SK-MEL-5 (cell line): ENCODE results near the gene ZFX. TPM values are rescaled to one million over a fixed set of nuclear protein-coding genes. Genes with fewer than 3 reads are reported as not detected.
"Not testable (repeated sequence)": the region's sequence is repeated elsewhere in the genome, so short reads cannot be mapped to it uniquely, and the experiment has no call there.

Experiments
- DNase-seq: peaks from one replicate; pipeline ENCODE4 v3.0.0-alpha.2; 2016; ENCODE audit warnings: low read depth, low spot score
- in situ Hi-C: cut with HindIII; loops from 2 replicates; pipeline ENCODE4 v1.10.0; 2016; ENCODE audit warnings: low sequenced_read_pairs, high pct_unique_total_duplicates, low pct_unique_long_range_greater_than_20kb
- polyA plus RNA-seq, 2 experiments: library from polyadenylated mRNA; depleted of rRNA; stranded (reverse); fragments of >200 nt; gene quantifications; 2 replicates each; pipeline ENCODE4 v1.2.3, GENCODE V29; 2015
- total RNA-seq: library from RNA; depleted of rRNA; stranded (reverse); fragments of >200 nt; shearing (Covaris generic); gene quantifications from 2 replicates; pipeline ENCODE4 v1.2.3, GENCODE V29; 2014; rRNA removed

ZFX gene
- total RNA-seq, result 21.8 and 24.8 TPM in 2 replicates
- polyA plus RNA-seq (2015; cell fraction: cytosol; rRNA removed), result 11.4 and 16.6 TPM in 2 replicates
- 16.8 and 22.5 TPM in 2 replicates for polyA plus RNA-seq (2015; cell fraction: nucleus; rRNA removed)

DNA sequence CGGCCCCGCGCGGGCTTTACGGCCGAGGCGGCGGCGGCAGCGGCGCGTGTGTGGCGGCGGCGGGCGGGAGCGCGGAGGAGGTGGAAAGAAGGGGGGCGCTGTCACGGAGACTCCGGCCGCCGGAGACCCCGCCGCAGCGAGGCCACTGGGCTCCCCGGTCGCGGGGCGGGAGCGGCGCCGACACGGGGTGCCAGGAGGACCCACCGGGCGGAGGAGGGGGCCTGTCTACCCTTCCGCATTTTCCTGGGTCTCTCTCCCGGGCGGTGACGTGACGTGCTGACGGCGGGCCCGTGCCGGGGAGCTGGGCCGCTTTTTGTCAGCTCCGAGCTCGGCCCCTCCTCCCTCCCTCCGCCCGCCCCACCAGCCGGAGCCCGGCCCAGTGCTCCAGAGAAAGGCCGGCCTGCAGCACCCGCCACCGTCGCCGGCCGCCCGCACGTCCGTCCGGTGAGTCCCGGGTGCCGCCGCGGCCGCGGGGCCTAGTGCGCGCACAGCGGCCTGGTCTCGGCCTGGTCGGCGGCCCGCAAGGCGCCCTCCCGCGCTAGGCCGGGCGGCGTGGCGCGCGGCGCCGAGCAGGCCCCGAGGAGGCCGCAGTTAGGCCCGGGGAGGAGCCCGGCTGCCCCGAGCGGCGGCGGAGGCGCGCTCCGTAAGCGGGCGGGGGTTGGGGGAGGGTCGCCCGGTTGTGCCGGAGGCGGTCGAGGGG is at the start of gene ZFX:
TSS of gene ZFX (plus strand) at position 379 of the 700 bp plus-strand sequence. CDS start 23,014 bp downstream, outside the sequence.
- in situ Hi-C loops, result no loop called here
- DNase-seq, result peak; percentile 50

DNA sequence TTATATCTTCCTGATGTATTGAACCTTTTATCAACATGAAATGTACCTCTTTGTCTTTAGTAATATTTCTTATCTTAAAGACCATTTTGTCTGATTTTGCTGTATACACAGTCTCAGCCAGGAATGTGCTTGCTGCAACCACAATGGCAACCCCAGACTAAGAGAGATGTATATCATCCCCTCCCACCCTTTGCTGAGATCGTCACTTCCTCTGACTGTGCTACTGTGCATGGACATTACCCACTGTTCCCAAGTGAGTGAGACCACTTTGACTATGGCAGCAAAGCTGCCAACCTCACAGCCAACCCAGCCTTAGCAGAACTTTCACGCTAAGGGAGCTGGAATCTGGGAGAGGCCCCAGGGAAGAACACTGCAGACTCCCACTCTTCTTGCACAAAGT is 48.8 kb upstream of the ZFX start:
- in situ Hi-C loops, result no loop called here

GRCh38 chrX:24110069-24110468 is 39.5 kb upstream of the ZFX start:
- no peak for DNase-seq
- in situ Hi-C loops, result no loop called here

More for the DNA sequence above, 48.8 kb upstream of the ZFX start:
- DNase-seq, result peak; percentile 2

DNA sequence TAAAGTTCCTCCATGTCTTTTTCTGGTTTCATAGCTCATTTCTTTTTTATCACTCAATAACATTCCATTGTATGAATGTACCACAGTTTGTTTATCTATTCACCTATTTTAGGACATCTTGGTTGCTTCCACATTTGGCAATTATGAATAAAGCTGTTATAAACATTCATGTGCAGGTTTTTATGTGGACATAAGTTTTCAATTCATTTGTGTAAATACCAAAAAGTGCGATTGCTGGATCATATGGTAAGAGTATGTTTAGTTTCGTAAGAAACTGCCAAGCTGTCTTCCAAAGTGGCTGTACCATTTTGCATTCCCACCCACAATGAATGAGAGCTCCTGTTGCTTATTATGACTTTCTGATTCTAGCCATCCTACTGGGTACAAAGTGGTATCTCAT is 36.3 kb upstream of the ZFX start:
- in situ Hi-C loops, result no loop called here
- no peak for DNase-seq

- in situ Hi-C loops, result no loop called here
- peak; percentile 14 for DNase-seq
Measured at GRCh38 chrX:24117258-24117657, 32.3 kb upstream of the ZFX start.

DNA sequence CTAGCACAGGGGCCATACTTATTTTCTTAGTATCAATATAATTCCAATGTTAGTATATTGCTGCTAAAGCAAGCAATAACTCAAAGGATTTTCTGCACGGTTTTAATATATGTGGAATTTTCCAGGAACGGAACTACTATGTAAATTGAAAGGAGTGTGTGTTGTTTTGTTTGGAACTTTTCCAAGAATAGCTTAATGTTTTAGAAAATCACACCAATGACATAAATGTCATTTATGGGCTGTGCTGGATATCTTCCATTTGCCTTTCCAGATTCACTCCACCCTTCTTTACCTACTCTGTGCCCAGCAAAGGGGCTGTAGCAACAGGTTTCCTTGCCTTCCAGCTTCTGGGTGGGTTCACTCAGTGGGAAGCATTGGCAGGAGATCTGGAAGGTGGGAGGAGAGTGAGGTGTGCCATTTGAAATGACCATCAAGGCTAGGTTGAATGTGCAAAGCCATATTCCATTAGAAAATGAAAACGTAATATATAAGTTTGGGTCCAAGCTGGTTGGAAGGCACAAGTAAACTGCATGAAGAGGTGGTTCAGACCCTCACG is 25.2 kb upstream of the ZFX start:
- in situ Hi-C loops, result no loop called here
- DNase-seq, result no peak

GRCh38 chrX:24125028-24125612 is 24.4 kb upstream of the ZFX start:
- in situ Hi-C loops, result no loop called here
- DNase-seq, result no peak

- in situ Hi-C loops, result no loop called here
- DNase-seq, result no peak
Measured at GRCh38 chrX:24131476-24131875, 18.1 kb upstream of the ZFX start.

GRCh38 chrX:24133312-24133711 is 16.2 kb upstream of the ZFX start:
- in situ Hi-C loops, result no loop called here
- no peak for DNase-seq

DNA sequence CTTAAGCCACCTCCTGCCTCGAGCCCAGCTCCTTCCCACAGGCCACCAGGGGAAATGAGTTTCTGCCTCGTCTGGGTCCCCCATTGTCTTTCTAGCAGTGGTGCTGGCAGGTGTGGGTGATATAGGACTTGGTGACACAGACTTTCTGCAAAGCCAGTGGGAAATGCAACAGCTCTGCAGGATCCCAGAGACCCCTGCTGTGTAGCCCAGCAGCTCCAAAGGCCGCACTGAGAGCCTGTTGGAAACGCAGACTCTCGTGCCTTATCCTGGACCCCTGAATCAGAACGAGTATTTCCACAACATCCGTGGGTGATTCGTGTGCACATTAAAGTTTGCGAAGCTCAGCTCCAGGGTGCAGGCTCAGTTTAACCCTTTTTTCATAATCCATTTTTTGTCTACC is 13.8 kb upstream of the ZFX start:
- DNase-seq, in situ Hi-C loops: not testable (repeated sequence)

GRCh38 chrX:24137192-24137591 is 12.3 kb upstream of the ZFX start:
- DNase-seq, result no peak
- in situ Hi-C loops, result no loop called here

DNA sequence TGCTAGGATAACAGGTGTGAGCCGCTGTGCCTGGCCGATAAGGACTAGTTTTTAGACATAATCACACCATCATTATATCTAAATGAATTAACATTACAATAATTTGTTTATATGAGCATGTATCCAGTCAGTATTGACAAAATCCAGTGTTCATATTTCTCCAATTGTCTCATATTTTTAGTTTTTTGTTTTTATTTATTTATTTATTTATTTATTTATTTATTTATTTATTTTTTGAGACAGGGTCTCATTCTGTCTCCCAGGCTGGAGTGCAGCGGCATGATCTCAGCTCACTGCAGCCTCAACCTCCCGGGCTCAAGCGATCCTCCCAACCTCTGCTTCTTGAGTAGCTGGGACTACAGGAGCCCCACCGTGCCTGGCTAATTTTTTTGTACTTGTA is 5.5 kb upstream of the ZFX start:
- in situ Hi-C loops, DNase-seq: not testable (repeated sequence)

DNA sequence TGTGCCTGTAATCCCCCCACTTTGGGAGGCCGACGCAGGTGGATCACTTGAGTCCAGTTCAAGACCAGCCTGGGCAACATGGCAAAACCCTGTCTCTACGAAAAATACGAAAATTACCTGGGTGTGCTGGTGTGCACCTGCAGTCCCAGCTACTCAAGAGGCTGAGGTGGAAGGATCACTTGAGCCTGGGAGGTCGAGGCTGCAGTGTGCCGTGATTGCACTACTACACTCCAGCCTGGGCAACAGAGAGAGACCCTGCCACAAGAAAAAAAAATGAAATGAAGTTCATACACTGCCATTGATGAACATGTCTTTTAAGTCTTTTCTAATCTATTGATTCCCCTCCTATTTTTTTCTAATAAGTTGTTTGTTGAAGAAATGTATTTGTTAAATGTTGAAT is 5.0 kb upstream of the ZFX start:
- in situ Hi-C loops, result no loop called here
- DNase-seq, result no peak

DNA sequence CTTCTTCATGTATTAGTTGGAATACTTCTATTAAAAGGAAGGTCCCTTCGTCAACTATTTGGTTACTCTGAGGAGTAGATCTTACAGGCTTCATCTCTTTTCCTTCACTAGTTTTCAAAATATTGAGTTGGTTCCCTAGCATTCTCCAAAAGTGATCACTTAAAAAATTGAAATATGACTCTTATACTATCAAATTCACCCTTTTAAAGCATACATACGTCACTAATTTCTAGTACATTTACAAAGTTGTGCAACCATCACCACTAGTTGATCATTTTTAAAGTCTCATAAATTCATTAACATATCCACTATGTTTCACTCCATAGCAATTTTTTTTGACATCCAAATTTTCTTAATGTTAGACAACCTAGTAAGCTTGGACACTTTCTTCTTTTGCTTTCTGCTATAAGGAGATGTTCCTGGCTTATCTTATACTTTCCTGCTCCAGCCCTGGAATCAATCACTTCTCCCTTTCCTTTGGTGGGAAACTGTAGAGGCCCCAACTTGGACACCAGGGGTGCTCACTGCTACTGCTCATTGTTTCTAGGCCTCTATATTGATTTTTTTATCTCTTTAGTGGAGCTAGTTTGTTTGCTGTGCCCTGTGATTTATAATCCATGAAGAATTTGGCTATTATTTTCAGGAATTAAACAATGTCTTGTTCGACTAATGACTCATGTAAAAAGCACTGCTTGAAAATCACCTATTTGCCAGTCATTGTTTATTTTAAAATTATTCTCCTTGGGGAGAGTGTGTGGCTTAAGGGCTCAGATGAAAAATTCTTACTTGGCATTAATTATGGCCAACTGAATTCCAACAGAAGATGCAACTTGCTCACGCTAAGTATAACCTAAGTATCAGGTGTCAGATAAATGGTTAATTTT is 4.0 kb upstream of the ZFX start:
- DNase-seq, result peak; percentile 11
- in situ Hi-C loops, result no loop called here

GRCh38 chrX:24146283-24146949 is 3.1 kb upstream of the ZFX start:
- in situ Hi-C loops, result no loop called here
- peak; percentile 17 for DNase-seq

DNA sequence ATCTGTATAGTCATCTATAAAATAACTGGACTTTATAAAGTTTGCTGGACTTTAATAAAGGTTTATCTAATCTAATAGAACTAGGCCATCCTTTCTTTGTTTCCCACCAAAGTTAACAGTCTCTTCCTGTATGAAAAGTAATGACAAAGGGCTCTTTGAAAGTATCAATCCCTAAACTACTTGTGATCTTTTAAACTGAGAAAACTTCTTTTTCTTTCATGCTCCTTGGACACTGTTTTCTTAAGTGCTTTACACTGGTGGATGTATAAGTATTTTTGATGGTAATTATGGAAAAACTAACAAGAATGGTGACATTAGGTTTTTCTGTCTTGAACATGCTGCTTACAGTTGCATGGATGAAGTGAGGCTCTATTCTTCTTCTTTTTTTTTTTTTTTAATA is 2.4 kb upstream of the ZFX start:
- in situ Hi-C loops, result no loop called here
- DNase-seq, result peak; percentile 21

DNA sequence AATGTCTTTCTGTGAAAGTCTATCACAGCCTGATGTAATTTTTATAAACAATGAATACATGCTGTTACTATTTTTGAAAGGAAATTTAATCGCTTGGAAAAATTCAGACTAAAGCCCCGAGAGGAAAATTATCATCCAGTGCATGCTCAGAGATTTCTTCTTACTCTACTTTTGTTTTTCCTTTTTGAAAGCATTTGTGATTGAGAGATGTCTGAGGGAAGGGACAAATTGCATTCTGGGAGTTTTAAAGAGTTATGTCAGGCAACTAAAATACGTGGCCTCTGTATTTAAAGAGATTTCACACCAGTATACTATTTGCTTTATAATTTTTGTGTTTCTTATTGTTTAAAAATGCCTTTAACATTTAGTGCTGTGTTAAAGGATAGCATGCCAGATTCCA is 1.4 kb upstream of the ZFX start:
- DNase-seq, result no peak
- in situ Hi-C loops, result no loop called here
